Caco-2 (cell line): ENCODE data around the gene ZNF473. TPM values are rescaled to one million over a fixed set of nuclear protein-coding genes. Genes with fewer than 3 reads are reported as not detected.
A peak's percentile ranks its signal among the peaks of the same experiment; 100 is the strongest.
"Not testable (repeated sequence)": the region's sequence is repeated elsewhere in the genome, so short reads cannot be mapped to it uniquely, and the experiment has no call there.

ENCODE experiments used
- BruUV-seq: library from RNA; stranded (reverse); fragments of 400-500 nt; replicated peaks from 2 replicates; lab custom pipeline; 2021; lab: Mats Ljungman, UMichigan
- CTCF ChIA-PET: fragments of 300-600 bp; sonication (Branson Sonifier 250); formaldehyde crosslinking; loops from one replicate; lab custom pipeline; 2022; ENCODE audit warnings: antibody characterized with exemption; lab: Charles Lee
- POLR2A ChIA-PET: fragments of 300-600 bp; sonication (Branson Sonifier 250); formaldehyde crosslinking; loops from one replicate; lab custom pipeline; 2022; ENCODE audit warnings: antibody characterized with exemption; lab: Charles Lee
- DNase-seq, 2 experiments: peaks; one replicate each; pipeline versions ENCODE4 v3.0.0 to v3.0.0-alpha.2; 2020 to 2022
- H3K27me3 ChIP-seq: replicated peaks from 2 replicates; pipeline ENCODE4 v1.6.0; 2011; ENCODE audit warnings: low read length; ENCODE audit not compliant: control insufficient read depth, insufficient read depth
- H3K36me3 ChIP-seq: 2 replicates; pipeline ENCODE4 v1.5.1; 2011; ENCODE audit warnings: low read length; ENCODE audit not compliant: control insufficient read depth, insufficient read depth
- H3K4me1 ChIP-seq: fragments of 250-450 bp; sonication (Bioruptor Pico); 2 replicates; pipeline ENCODE4 v1.5.1; 2020; ENCODE audit warnings: mild to moderate bottlenecking
- H3K4me3 ChIP-seq: 2 replicates; pipeline ENCODE4 v1.5.1; 2011; ENCODE audit warnings: low read depth, mild to moderate bottlenecking, control low read depth, low read length
- H3K9me3 ChIP-seq: fragments of 250-450 bp; sonication (Bioruptor Pico); 2 replicates; pipeline ENCODE4 v1.5.1; 2020; ENCODE audit warnings: mild to moderate bottlenecking, moderate library complexity
- H3K27ac Mint-ChIP-seq: one replicate; pipeline ENCODE4 v1.8.0; 2022; ENCODE audit warnings: mixed read lengths; ENCODE audit not compliant: unreplicated experiment
- H3K27me3 Mint-ChIP-seq: one replicate; pipeline ENCODE4 v1.8.0; 2022; ENCODE audit warnings: mixed read lengths; ENCODE audit not compliant: insufficient read depth, unreplicated experiment
- H3K36me3 Mint-ChIP-seq: one replicate; pipeline ENCODE4 v1.8.0; 2022; ENCODE audit warnings: mild to moderate bottlenecking, mixed read lengths; ENCODE audit not compliant: insufficient read depth, unreplicated experiment
- H3K4me1 Mint-ChIP-seq: one replicate; pipeline ENCODE4 v1.8.0; 2022; ENCODE audit warnings: low read depth, mixed read lengths; ENCODE audit not compliant: unreplicated experiment
- H3K4me3 Mint-ChIP-seq: one replicate; pipeline ENCODE4 v1.8.0; 2022; ENCODE audit warnings: mild to moderate bottlenecking, moderate library complexity, mixed read lengths; ENCODE audit not compliant: unreplicated experiment
- H3K9me3 Mint-ChIP-seq: one replicate; pipeline ENCODE4 v1.8.0; 2022; ENCODE audit warnings: mixed read lengths; ENCODE audit not compliant: unreplicated experiment
- intact Hi-C: fragments of 100-400 bp; cut with micrococcal nuclease; formaldehyde crosslinking; loops from one replicate; pipeline ENCODE4 v1.10.0; 2022; ENCODE audit not compliant: unreplicated experiment
- total RNA-seq: library from RNA; stranded (reverse); gene quantifications from 2 replicates; pipeline ENCODE4 v1.2.3, GENCODE V29; 2022
- TF ChIP-seq, protein P1 (sequence below), 2 experiments: fragments of 200-600 bp in 1 of 2; IDR thresholded peaks; 1 replicate in 1 of 2; 2 replicates in 1 of 2; pipeline versions ENCODE4 v1.5.1 to v1.8.0; 2011 to 2022; ENCODE audit warnings: antibody characterized with exemption in 1 of 2, control low read depth in 1 of 2, inconsistent platforms in 1 of 2, low read depth in 1 of 2, low read length in 1 of 2, mild to moderate bottlenecking in 1 of 2, moderate library complexity in 1 of 2; ENCODE audit not compliant: insufficient read depth in 1 of 2, severe bottlenecking in 1 of 2, unreplicated experiment in 1 of 2

Gene ZNF473
- total RNA-seq, 1 experiment from 2014 or later: 22.3 TPM

- H3K36me3 ChIP-seq: no peaks in the 10 kb centered on the region
- ChIA-PET CTCF (no interaction called here), POLR2A (no interaction called here)
- no peaks in the 10 kb centered on the region for H3K4me1 ChIP-seq
- no peaks in the 10 kb centered on the region for H3K27me3 ChIP-seq
- Mint-ChIP-seq H3K4me3 (no peak overlapping the region), H3K4me1 (no peaks in the 10 kb centered on the region), H3K27ac (no peak overlapping the region), H3K27me3 (peaks cover 5% of the 10 kb centered on the region), H3K36me3 (no peaks in the 10 kb centered on the region), H3K9me3 (peaks cover 7% of the 10 kb centered on the region)
- peak in 1 of 2 experiments; percentile 67 for DNase-seq
- no TSS peak for BruUV-seq
- TF ChIP-seq, protein P1, sequence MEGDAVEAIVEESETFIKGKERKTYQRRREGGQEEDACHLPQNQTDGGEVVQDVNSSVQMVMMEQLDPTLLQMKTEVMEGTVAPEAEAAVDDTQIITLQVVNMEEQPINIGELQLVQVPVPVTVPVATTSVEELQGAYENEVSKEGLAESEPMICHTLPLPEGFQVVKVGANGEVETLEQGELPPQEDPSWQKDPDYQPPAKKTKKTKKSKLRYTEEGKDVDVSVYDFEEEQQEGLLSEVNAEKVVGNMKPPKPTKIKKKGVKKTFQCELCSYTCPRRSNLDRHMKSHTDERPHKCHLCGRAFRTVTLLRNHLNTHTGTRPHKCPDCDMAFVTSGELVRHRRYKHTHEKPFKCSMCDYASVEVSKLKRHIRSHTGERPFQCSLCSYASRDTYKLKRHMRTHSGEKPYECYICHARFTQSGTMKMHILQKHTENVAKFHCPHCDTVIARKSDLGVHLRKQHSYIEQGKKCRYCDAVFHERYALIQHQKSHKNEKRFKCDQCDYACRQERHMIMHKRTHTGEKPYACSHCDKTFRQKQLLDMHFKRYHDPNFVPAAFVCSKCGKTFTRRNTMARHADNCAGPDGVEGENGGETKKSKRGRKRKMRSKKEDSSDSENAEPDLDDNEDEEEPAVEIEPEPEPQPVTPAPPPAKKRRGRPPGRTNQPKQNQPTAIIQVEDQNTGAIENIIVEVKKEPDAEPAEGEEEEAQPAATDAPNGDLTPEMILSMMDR (IDR thresholded peaks at IDR 0.05; ENCODE audit: insufficient read depth in 1 of 2, low read depth in 1 of 2, low read length in 1 of 2, severe bottlenecking in 1 of 2, unreplicated experiment in 1 of 2): no peak
- no peak overlapping the region for H3K4me3 ChIP-seq
- H3K9me3 ChIP-seq: peaks cover 35% of the 10 kb centered on the region
- intact Hi-C loops: no loop called here
Measured at GRCh38 chr19:50061650-50062049, 35.8 kb downstream of the ZNF473 start.

GRCh38 chr19:50065938-50066337, 40.1 kb downstream of the ZNF473 start:
- POLR2A ChIA-PET: no interaction called here
- no TSS peak for BruUV-seq
- Mint-ChIP-seq H3K27ac (no peak overlapping the region), H3K9me3 (no peaks in the 10 kb centered on the region), H3K27me3 (peaks cover 5% of the 10 kb centered on the region), H3K36me3 (no peaks in the 10 kb centered on the region), H3K4me1 (no peaks in the 10 kb centered on the region), H3K4me3 (no peak overlapping the region)
- H3K9me3 ChIP-seq: peaks cover 4% of the 10 kb centered on the region
- no peaks in the 10 kb centered on the region for H3K27me3 ChIP-seq
- H3K4me3 ChIP-seq: no peak overlapping the region
- TF ChIP-seq, protein P1 (IDR thresholded peaks at IDR 0.05; ENCODE audit: insufficient read depth in 1 of 2, low read depth in 1 of 2, low read length in 1 of 2, severe bottlenecking in 1 of 2, unreplicated experiment in 1 of 2): no peak
- intact Hi-C loops: no loop called here
- no peaks in the 10 kb centered on the region for H3K4me1 ChIP-seq
- no peaks in the 10 kb centered on the region for H3K36me3 ChIP-seq
- CTCF ChIA-PET: no interaction called here
- DNase-seq: no peak

DNA sequence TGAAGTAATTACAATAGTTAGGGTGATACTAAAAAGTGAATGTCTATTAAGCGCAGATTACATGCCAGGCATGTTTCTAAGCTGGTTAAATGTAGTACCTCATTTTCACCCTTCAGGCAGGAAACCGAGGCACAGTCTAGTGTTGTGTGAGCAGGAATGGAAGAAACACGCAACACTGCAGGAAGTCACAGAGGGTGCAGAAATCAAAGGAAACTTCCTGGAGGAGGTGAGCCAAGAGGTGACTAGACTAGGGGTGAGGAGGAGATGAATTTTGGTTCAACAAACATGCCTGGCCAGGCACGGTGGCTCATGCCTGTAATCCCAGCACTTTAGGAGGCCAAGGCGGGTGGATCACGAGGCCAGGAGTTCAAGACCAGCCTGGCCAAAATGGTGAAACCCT, 41.8 kb downstream of the ZNF473 start:
- CTCF ChIA-PET: no interaction called here
- TF ChIP-seq, protein P1 (IDR thresholded peaks at IDR 0.05; ENCODE audit: insufficient read depth in 1 of 2, low read depth in 1 of 2, low read length in 1 of 2, severe bottlenecking in 1 of 2, unreplicated experiment in 1 of 2): no peak
- Mint-ChIP-seq H3K9me3 (no peaks in the 10 kb centered on the region), H3K36me3 (no peaks in the 10 kb centered on the region), H3K27ac (no peak overlapping the region), H3K4me3 (no peak overlapping the region), H3K4me1 (no peaks in the 10 kb centered on the region), H3K27me3 (peaks cover 5% of the 10 kb centered on the region)
- DNase-seq: no peak
- BruUV-seq: no TSS peak
- Histone ChIP-seq H3K36me3 (no peaks in the 10 kb centered on the region), H3K9me3 (no peaks in the 10 kb centered on the region), H3K4me1 (no peaks in the 10 kb centered on the region), H3K27me3 (no peaks in the 10 kb centered on the region), H3K4me3 (no peak overlapping the region)
- intact Hi-C loops: no loop called here
- POLR2A ChIA-PET: no interaction called here

DNA sequence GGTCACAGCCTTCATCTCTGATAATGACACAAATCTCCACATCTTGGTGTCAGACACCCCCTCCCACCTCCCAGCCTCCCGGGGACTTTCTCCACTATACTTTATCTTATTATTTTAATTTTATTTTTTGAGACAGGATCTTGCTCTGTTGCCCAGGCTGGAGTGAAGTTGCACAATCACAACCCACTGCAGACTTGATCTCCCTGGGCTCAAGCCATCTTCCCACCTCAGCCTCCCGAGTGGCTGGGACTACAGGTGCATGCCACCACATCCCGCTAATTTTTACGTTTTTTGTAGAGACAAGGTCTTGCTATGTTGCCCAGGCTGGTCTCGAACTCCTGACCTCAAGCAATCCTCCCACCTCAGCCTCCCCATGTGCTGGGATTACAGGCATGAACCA, 42.6 kb downstream of the ZNF473 start:
- H3K36me3 ChIP-seq, POLR2A ChIA-PET, H3K9me3 ChIP-seq, H3K4me1 Mint-ChIP-seq, H3K27me3 Mint-ChIP-seq, H3K9me3 Mint-ChIP-seq, H3K36me3 Mint-ChIP-seq, intact Hi-C loops, H3K4me3 ChIP-seq, DNase-seq, H3K4me3 Mint-ChIP-seq, BruUV-seq, H3K27ac Mint-ChIP-seq, H3K27me3 ChIP-seq, H3K4me1 ChIP-seq: not testable (repeated sequence)
- CTCF ChIA-PET: interaction anchor here (0.7 kb wide), 1 partner anchor 59 kb away, joined by 6 read pairs; no protein-coding TSS in a partner anchor

DNA sequence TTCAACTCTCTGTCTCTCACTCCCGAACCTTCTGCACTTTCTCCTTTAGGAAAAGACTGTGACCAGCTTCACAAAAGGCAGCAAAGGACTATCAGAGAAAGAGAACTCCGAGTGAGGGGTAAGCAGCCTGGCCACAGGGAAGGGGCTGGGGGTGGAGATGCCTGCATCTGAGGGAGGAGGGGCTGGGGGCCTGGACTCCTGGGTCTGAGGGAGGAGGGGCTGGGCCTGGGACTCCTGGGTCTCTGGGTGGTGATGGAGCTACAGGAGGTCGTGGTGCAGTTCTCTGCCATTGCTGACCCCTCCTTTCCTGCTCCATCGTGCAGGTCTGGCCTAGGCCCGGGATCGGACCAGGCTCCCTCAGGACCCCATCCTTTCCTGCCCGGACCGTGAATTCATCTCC, 49.3 kb downstream of the ZNF473 start:
- not testable (repeated sequence) for H3K27me3 Mint-ChIP-seq, H3K9me3 Mint-ChIP-seq

More for the DNA sequence above, 49.3 kb downstream of the ZNF473 start:
- DNase-seq, POLR2A ChIA-PET, H3K4me3 Mint-ChIP-seq, H3K4me3 ChIP-seq, H3K4me1 Mint-ChIP-seq, intact Hi-C loops, BruUV-seq, H3K9me3 ChIP-seq, H3K27me3 ChIP-seq, H3K36me3 Mint-ChIP-seq, H3K27ac Mint-ChIP-seq, H3K4me1 ChIP-seq, H3K36me3 ChIP-seq, CTCF ChIA-PET: not testable (repeated sequence)
